T-helper 17 cell (primary cell): Measurements from ENCODE around the gene RABAC1. TPM values are rescaled to one million over a fixed set of nuclear protein-coding genes. Genes with fewer than 3 reads are reported as not detected.

Experiments
- ATAC-seq: fragments of 150-1000 bp; cut with Tn5 transposase; 2 replicates; pipeline ENCODE4 v1.10.0; 2021; ENCODE audit warnings: mild to moderate bottlenecking, moderate library complexity
- DNase-seq, 3 donors: peaks; one replicate each; pipeline versions ENCODE4 v3.0.0 to v3.0.0-alpha.2; 2020 to 2021
- H3K9me3 ChIP-seq: one replicate; pipeline ENCODE4 v1.7.0; 2013; ENCODE audit warnings: low read length, mild to moderate bottlenecking; ENCODE audit not compliant: control insufficient read depth, poor library complexity, severe bottlenecking
- H3K27ac Mint-ChIP-seq: one replicate; pipeline ENCODE4 v1.8.0; 2022; ENCODE audit warnings: mild to moderate bottlenecking, moderate library complexity, mixed read lengths
- H3K27me3 Mint-ChIP-seq: one replicate; pipeline ENCODE4 v1.8.0; 2022; ENCODE audit warnings: mixed read lengths
- H3K36me3 Mint-ChIP-seq: one replicate; pipeline ENCODE4 v1.8.0; 2022; ENCODE audit warnings: low read depth, mixed read lengths
- H3K4me1 Mint-ChIP-seq: one replicate; pipeline ENCODE4 v1.8.0; 2022; ENCODE audit warnings: mild to moderate bottlenecking, mixed read lengths
- H3K4me3 Mint-ChIP-seq: one replicate; pipeline ENCODE4 v1.8.0; 2022; ENCODE audit warnings: mild to moderate bottlenecking, moderate library complexity, mixed read lengths
- total RNA-seq, 4 donors: library from RNA in 2 of 4; stranded (reverse) in 2 of 4; gene quantifications; one replicate each; pipeline ENCODE4 v1.2.3 and lab custom pipeline; 2022 to 2026

RABAC1 gene
- total RNA-seq, 2 donors from 2014 or later, result 90.1 to 98.3 TPM

GRCh38 chr19:41935760-41936415, 23.2 kb downstream of the RABAC1 start:
- no peaks in the 10 kb centered on the region for H3K9me3 ChIP-seq
- no peak for ATAC-seq
- no peak for DNase-seq
- no peaks in the 10 kb centered on the region for H3K36me3 Mint-ChIP-seq
- peaks cover 39% of the 10 kb centered on the region for H3K4me1 Mint-ChIP-seq
- H3K27me3 Mint-ChIP-seq, result peaks cover 13% of the 10 kb centered on the region
- peak overlapping the region; percentile 95 for H3K27ac Mint-ChIP-seq
- no peak overlapping the region for H3K4me3 Mint-ChIP-seq

- Mint-ChIP-seq H3K4me1 (peaks cover 36% of the 10 kb centered on the region), H3K27me3 (peaks cover 13% of the 10 kb centered on the region), H3K4me3 (peak overlapping the region; percentile 61), H3K27ac (peak overlapping the region; percentile 95), H3K36me3 (no peaks in the 10 kb centered on the region)
- no peaks in the 10 kb centered on the region for H3K9me3 ChIP-seq
- DNase-seq (peak; percentile 56 to 76 (median 63)), ATAC-seq (peak; percentile 85)
Measured at GRCh38 chr19:41934849-41935374, 24.2 kb downstream of the RABAC1 start.

GRCh38 chr19:41933693-41934426, 25.3 kb downstream of the RABAC1 start:
- peak overlapping the region; percentile 86 for H3K4me3 Mint-ChIP-seq
- peak overlapping the region; percentile 95 for H3K27ac Mint-ChIP-seq
- H3K36me3 Mint-ChIP-seq, result peaks cover 4% of the 10 kb centered on the region
- no peaks in the 10 kb centered on the region for H3K9me3 ChIP-seq
- H3K27me3 Mint-ChIP-seq, result peaks cover 13% of the 10 kb centered on the region
- DNase-seq (no peak), ATAC-seq (no peak)
- H3K4me1 Mint-ChIP-seq, result peaks cover 42% of the 10 kb centered on the region

- H3K4me1 Mint-ChIP-seq, result peaks cover 43% of the 10 kb centered on the region
- H3K27me3 Mint-ChIP-seq, result peaks cover 13% of the 10 kb centered on the region
- peak overlapping the region; percentile 95 for H3K27ac Mint-ChIP-seq
- DNase-seq (no peak), ATAC-seq (no peak)
- H3K36me3 Mint-ChIP-seq, result peaks cover 5% of the 10 kb centered on the region
- no peaks in the 10 kb centered on the region for H3K9me3 ChIP-seq
- no peak overlapping the region for H3K4me3 Mint-ChIP-seq
Measured at GRCh38 chr19:41932720-41933332, 26.3 kb downstream of the RABAC1 start.

DNA sequence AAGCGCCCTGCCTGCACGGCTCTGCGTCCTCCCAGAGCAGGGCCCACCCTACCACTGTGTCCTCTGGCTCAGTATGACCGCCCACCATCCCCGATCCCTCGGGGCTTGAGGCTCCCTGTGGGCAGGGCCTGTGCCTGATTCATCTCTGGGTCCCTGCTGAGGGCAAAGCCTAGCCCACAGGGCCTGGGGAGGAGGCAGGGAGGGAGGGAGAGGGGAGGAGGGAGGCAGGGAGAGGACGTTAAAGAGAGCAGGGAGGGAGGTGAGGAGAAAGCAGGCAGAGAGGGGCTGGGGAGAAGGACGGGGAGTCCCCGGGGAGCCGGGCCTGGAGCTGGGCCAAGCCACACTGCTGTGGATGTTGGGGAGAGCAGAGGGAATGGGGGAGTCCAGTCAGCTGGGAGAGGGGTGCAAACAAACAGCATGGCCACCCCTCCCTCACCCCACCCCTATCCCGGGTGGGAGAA, 26.8 kb downstream of the RABAC1 start:
- Mint-ChIP-seq H3K36me3 (peaks cover 5% of the 10 kb centered on the region), H3K4me3 (no peak overlapping the region), H3K27ac (no peak overlapping the region), H3K4me1 (peaks cover 39% of the 10 kb centered on the region), H3K27me3 (peaks cover 13% of the 10 kb centered on the region)
- DNase-seq (no peak), ATAC-seq (no peak)
- H3K9me3 ChIP-seq, result no peaks in the 10 kb centered on the region

- no peak overlapping the region for H3K4me3 Mint-ChIP-seq
- H3K27ac Mint-ChIP-seq, result no peak overlapping the region
- H3K9me3 ChIP-seq, result no peaks in the 10 kb centered on the region
- peaks cover 5% of the 10 kb centered on the region for H3K36me3 Mint-ChIP-seq
- H3K27me3 Mint-ChIP-seq, result peaks cover 8% of the 10 kb centered on the region
- DNase-seq (no peak), ATAC-seq (no peak)
- H3K4me1 Mint-ChIP-seq, result peaks cover 31% of the 10 kb centered on the region
Measured at GRCh38 chr19:41930926-41931592, 28.1 kb downstream of the RABAC1 start.

DNA sequence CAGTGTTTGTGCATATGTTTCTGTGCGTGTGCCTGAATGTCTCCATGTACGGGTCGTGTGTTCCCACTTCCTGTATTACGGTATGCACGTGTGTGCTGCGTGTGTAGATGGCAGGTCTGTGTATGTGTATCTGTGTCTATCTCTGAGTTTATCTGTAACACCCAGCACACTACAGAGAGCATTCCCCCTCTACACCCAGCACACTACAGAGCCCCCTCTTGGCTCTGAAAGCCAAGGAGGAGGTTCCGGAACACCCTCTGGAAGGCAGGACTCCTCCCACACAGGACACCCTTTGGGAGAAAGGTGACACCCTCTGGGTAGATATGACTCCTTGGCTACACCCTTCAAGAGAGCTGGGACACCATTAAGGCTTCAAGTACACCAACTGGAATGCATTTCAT, 28.8 kb downstream of the RABAC1 start:
- Mint-ChIP-seq H3K4me1 (peaks cover 29% of the 10 kb centered on the region), H3K27me3 (peaks cover 6% of the 10 kb centered on the region), H3K27ac (no peak overlapping the region), H3K36me3 (peaks cover 5% of the 10 kb centered on the region), H3K4me3 (no peak overlapping the region)
- H3K9me3 ChIP-seq, result no peaks in the 10 kb centered on the region
- no peak for ATAC-seq
- DNase-seq, result no peak

DNA sequence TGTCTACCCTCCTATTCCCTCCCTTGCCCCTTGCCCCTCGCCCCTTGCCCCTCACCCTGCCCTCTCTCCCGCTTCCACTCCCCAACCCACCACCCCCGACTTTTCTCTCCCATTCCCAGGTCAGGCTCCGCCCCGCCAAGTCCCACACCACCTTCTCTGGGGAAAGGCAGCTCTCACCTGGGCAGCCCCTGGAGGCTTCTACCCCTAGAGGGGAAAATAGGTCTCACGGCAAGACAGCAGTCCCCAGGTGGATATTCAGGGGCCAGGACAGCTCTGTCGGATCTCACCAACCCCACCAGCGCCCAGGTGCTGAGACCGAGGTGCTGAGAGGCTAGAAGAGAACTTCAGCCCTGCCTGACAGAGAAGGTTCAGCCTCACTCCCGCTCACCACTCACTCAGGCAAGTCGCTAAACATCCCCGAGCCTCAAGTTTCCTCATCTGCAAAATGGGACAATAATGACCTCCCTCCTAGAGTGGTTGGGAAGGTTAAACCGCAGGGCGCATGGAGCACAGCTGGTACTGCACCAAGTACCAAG, 29.5 kb downstream of the RABAC1 start:
- no peaks in the 10 kb centered on the region for H3K9me3 ChIP-seq
- H3K4me3 Mint-ChIP-seq, result no peak overlapping the region
- H3K27ac Mint-ChIP-seq, result no peak overlapping the region
- H3K36me3 Mint-ChIP-seq, result peaks cover 5% of the 10 kb centered on the region
- no peak for DNase-seq
- ATAC-seq, result no peak
- no peaks in the 10 kb centered on the region for H3K27me3 Mint-ChIP-seq
- H3K4me1 Mint-ChIP-seq, result peaks cover 22% of the 10 kb centered on the region

DNA sequence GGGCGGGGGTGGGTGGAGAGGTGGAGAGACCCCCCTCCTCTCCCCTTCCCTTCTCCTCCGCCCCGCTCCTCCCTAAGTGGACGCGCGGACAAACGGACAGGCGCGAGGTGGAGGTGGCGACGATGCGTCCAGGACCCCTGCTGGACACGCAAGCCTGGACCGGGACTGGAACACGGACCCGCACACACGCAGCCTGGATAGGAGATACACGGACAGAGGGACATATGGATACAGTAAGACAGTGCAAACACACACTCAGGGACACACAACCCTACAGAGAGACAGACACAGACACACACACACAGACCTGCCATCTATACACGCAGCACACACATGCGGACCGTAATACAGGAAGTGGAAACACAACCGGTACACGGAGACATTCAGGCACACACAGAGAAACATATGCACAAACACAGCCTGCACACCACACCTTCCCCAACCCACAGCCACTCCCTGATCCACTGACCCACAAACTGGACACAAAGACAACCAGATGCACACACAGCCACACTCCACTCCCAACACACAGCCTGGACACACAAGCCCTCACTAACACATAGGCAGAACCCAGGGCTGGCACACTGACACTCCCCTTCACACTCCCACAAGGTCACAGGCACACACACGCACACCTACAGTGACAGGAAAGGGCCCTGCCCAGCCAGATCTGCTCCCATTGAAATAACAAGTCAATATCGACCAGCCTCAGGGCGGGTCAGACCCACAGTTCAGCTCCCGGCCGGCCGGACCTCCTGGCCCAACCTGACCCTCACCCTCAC, 30.2 kb downstream of the RABAC1 start:
- Mint-ChIP-seq H3K4me3 (no peak overlapping the region), H3K27ac (no peak overlapping the region), H3K27me3 (no peaks in the 10 kb centered on the region), H3K36me3 (peaks cover 5% of the 10 kb centered on the region), H3K4me1 (peaks cover 20% of the 10 kb centered on the region)
- ATAC-seq (peak; percentile 77), DNase-seq (no peak)
- H3K9me3 ChIP-seq, result no peaks in the 10 kb centered on the region

DNA sequence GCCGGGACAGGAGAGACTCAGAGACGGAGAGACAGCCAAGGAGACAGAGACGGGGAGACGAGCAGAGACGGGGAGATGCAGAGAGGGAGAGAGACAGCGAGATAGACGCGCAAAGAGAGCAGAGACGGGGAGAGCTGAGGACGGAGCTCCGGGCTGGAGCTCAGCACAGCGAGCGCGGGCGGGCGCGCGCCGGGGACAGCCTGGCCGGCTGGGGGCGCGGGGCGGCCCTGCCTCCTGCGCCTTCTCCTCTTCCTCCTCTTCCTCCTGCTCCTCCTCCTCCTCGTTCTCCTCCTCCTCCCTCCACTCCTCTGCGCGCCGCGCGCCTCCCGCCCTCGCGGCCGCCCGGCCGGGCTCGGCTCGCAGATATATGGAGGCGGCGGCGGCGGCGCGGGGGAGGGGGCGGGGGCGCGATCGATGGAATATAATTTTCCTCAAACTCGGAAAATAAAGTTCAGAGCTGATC, 30.9 kb downstream of the RABAC1 start, which contains the start of gene ERFL:
Gene ERFL, minus strand, starts transcription at position 229 of the 463 bp plus-strand sequence. CDS start 15,530 bp downstream, outside the sequence.
- DNase-seq (no peak), ATAC-seq (peak; percentile 47)
- peaks cover 18% of the 10 kb centered on the region for H3K4me1 Mint-ChIP-seq
- H3K4me3 Mint-ChIP-seq, result no peak within 1 kb of the TSS
- no peaks in the 10 kb centered on the region for H3K9me3 ChIP-seq
- peaks cover 3% of the 10 kb centered on the region for H3K27me3 Mint-ChIP-seq
- peaks cover 7% of the 10 kb centered on the region for H3K36me3 Mint-ChIP-seq
- H3K27ac Mint-ChIP-seq, result no peak within 1 kb of the TSS

DNA sequence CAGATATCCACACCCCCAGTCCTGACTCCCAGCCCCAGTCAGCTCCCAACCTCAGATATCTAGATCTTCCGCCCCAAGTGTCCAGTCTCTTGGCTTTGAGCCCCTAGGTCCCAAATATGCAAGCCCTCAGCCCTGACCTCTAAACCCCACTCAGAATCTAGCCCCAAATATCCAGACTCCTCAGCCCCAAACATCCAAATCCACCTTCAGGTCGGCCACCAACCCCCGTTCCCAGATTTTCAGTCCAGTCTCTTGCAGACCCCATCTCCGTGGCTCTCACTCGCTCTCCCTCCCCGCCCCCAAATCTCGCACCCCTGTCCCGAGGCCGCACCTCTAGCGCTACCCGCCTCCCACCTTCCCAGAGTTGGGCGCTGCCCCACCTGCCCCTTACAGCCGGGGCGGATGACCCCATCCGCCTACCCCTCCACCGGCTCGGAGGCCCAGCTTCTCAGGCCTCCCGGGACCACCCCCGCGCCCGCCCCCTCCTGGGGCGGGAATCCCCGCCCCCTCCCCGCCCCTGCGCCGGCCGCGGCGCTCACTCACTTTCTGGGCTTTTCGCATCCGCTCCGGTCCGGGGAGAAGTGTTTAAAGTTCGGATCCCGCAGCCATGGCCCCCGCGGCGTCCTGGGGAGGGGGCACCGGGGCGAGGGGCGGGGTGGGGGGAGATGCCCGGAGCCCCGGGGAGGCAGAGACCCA, 31.5 kb downstream of the RABAC1 start:
- H3K4me3 Mint-ChIP-seq, result no peak overlapping the region
- peaks cover 18% of the 10 kb centered on the region for H3K4me1 Mint-ChIP-seq
- no peaks in the 10 kb centered on the region for H3K9me3 ChIP-seq
- H3K27ac Mint-ChIP-seq, result no peak overlapping the region
- ATAC-seq (peak; percentile 35), DNase-seq (peak in 2 of 3 donors; percentile 30)
- H3K36me3 Mint-ChIP-seq, result peaks cover 9% of the 10 kb centered on the region
- peaks cover 8% of the 10 kb centered on the region for H3K27me3 Mint-ChIP-seq
